SKM-1 treated with dmso at 0.1 percent for 144 hours (cell line): ENCODE measurements around the gene EPHB2.
A peak's percentile ranks its signal among the peaks of the same experiment; 100 is the strongest.

Experiments used
- DNase-seq: peaks from one replicate; lab custom pipeline; 2025; ENCODE audit not compliant: unreplicated experiment; lab: John Stamatoyannopoulos, UW

Gene EPHB2

GRCh38 chr1:22876359-22877111, 165.9 kb downstream of the EPHB2 start:
- DNase-seq = no peak

GRCh38 chr1:22877112-22877915, 166.7 kb downstream of the EPHB2 start:
- DNase-seq = no peak

- no peak for DNase-seq
Measured at GRCh38 chr1:22877980-22878379, 167.3 kb downstream of the EPHB2 start.

- no peak for DNase-seq
Measured at GRCh38 chr1:22878626-22879025, 168.0 kb downstream of the EPHB2 start.

- no peak for DNase-seq
Measured at GRCh38 chr1:22879445-22879844, 168.8 kb downstream of the EPHB2 start.

GRCh38 chr1:22880174-22880601, 169.5 kb downstream of the EPHB2 start:
- no peak for DNase-seq

GRCh38 chr1:22883406-22883805, 172.8 kb downstream of the EPHB2 start:
- no peak for DNase-seq

- DNase-seq = no peak
Measured at GRCh38 chr1:22884806-22885530, 174.3 kb downstream of the EPHB2 start.

- no peak for DNase-seq
Measured at GRCh38 chr1:22886211-22886610, 175.6 kb downstream of the EPHB2 start.

- no peak for DNase-seq
Measured at GRCh38 chr1:22887491-22887890, 176.9 kb downstream of the EPHB2 start.

GRCh38 chr1:22888320-22889075, 177.9 kb downstream of the EPHB2 start:
- no peak for DNase-seq

GRCh38 chr1:22889213-22889827, 178.7 kb downstream of the EPHB2 start:
- DNase-seq = peak; percentile 18

- peak; percentile 99 for DNase-seq
Measured at GRCh38 chr1:22892789-22893188, 182.2 kb downstream of the EPHB2 start.

GRCh38 chr1:22893292-22893691, 182.7 kb downstream of the EPHB2 start:
- no peak for DNase-seq

GRCh38 chr1:22895357-22895756, 184.7 kb downstream of the EPHB2 start:
- DNase-seq = no peak

GRCh38 chr1:22896184-22896583, 185.5 kb downstream of the EPHB2 start:
- no peak for DNase-seq

- DNase-seq = no peak
Measured at GRCh38 chr1:22900451-22900850, 189.8 kb downstream of the EPHB2 start.

- DNase-seq = no peak
Measured at GRCh38 chr1:22903113-22903512, 192.5 kb downstream of the EPHB2 start.

- no peak for DNase-seq
Measured at GRCh38 chr1:22906968-22907367, 196.3 kb downstream of the EPHB2 start.

GRCh38 chr1:22907528-22907927, 196.9 kb downstream of the EPHB2 start:
- DNase-seq = no peak
